GM21717 (cell line): ENCODE measurements around the gene SLU7.

Experiments used
- ATAC-seq: cut with Tn5 transposase; IDR thresholded peaks from one replicate; pipeline ENCODE4 v1.9.1; 2021; ENCODE audit warnings: mild to moderate bottlenecking, moderate library complexity; ENCODE audit not compliant: unreplicated experiment

Gene SLU7

GRCh38 chr5:160418561-160419457 is at the start of gene SLU7:
Gene SLU7 (minus strand): TSS chr5:160419081. CDS start chr5:160415294, 3,787 bp downstream.
- ATAC-seq, result peak; percentile 68

- ATAC-seq, result no peak
Measured at GRCh38 chr5:160468363-160468975, 49.6 kb upstream of the SLU7 start.

- ATAC-seq, result peak; percentile 93
Measured at GRCh38 chr5:160467555-160468362, 48.9 kb upstream of the SLU7 start.

- ATAC-seq, result no peak
Measured at GRCh38 chr5:160466889-160467554, 48.1 kb upstream of the SLU7 start.

GRCh38 chr5:160466116-160466515 is 47.2 kb upstream of the SLU7 start:
- ATAC-seq, result no peak

GRCh38 chr5:160464466-160464797 is 45.6 kb upstream of the SLU7 start:
- no peak for ATAC-seq

GRCh38 chr5:160463740-160464465 is 45.0 kb upstream of the SLU7 start:
- ATAC-seq, result no peak

- ATAC-seq, result no peak
Measured at GRCh38 chr5:160463227-160463626, 44.3 kb upstream of the SLU7 start.

GRCh38 chr5:160462167-160462566 is 43.3 kb upstream of the SLU7 start:
- peak; percentile 34 for ATAC-seq

- no peak for ATAC-seq
Measured at GRCh38 chr5:160461378-160461777, 42.5 kb upstream of the SLU7 start.

GRCh38 chr5:160460377-160461049 is 41.6 kb upstream of the SLU7 start:
- ATAC-seq, result no peak

GRCh38 chr5:160458806-160459800 is 40.2 kb upstream of the SLU7 start:
- ATAC-seq, result peak; percentile 69

- ATAC-seq, result no peak
Measured at GRCh38 chr5:160457252-160457651, 38.4 kb upstream of the SLU7 start.

GRCh38 chr5:160456480-160457177 is 37.7 kb upstream of the SLU7 start:
- ATAC-seq, result no peak

- ATAC-seq, result no peak
Measured at GRCh38 chr5:160455600-160455999, 36.7 kb upstream of the SLU7 start.

GRCh38 chr5:160453751-160454150 is 34.9 kb upstream of the SLU7 start:
- no peak for ATAC-seq

- ATAC-seq, result no peak
Measured at GRCh38 chr5:160452795-160453194, 33.9 kb upstream of the SLU7 start.

GRCh38 chr5:160452036-160452435 is 33.2 kb upstream of the SLU7 start:
- ATAC-seq, result no peak
